Hindlimb muscle (tissue), 1 donor: ENCODE results near the gene RPS6KA1. TPM values are rescaled to one million over a fixed set of nuclear protein-coding genes. Genes with fewer than 3 reads are reported as not detected.

Source experiments
- DNase-seq: peaks from one replicate; pipeline ENCODE4 v3.0.0-alpha.2; 2013
- polyA plus RNA-seq: library from polyadenylated mRNA; unstranded; fragments of 120-200 nt; gene quantifications from one replicate; pipeline ENCODE4 v1.2.1, GENCODE V29; 2013; ENCODE audit not compliant: insufficient read length

The RPS6KA1 gene
- polyA plus RNA-seq, 1 donor, result 7.4 TPM

DNA sequence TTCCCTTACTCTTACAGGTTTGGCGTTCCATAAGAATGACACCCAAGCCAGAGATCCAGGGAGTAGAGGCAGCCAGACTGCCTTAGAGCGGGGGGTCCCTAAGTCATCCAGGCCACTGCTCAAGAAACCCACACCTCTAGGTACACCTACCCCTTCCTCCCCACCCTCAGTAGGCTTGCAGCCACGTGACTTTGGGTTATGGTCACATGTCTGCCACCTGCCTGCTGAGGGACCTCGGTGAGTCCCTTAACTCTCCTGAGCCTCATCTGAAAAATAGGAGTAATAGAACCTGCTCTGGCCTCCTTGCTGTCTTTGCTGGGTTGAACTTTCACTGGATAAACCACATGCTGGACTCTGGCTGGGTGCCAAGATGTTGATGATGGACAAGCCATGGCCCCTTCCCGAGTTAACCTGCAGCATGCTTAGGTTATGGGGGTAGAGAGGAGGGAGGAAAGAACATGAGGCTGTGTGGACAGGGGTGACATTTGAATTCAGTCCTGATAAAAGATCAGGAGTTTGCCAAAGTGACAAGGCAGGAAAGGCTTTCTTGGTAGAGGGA is 4.5 kb downstream of the RPS6KA1 start:
- no peak for DNase-seq

DNA sequence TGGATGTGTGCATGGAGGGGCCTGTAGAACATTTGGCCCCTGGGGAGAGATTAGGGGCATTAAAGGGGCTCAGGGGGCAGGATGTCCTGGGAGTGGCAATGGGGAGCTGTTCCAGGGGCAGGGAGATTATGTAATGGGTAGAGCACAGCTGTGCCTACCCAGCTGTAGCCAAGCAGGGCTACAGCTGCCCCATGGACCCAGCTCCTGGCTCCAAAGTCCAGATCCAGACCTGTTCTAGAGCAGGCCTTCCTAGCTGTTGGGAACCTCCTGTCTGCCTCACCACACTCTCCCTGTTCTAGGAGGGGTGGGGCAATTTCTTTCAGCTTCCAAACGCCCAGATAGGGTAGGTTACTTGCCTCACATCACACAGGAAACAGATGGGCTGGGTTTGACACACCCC is 5.6 kb downstream of the RPS6KA1 start:
- no peak for DNase-seq

GRCh38 chr1:26536081-26536480 is 6.5 kb downstream of the RPS6KA1 start:
- DNase-seq, result no peak

DNA sequence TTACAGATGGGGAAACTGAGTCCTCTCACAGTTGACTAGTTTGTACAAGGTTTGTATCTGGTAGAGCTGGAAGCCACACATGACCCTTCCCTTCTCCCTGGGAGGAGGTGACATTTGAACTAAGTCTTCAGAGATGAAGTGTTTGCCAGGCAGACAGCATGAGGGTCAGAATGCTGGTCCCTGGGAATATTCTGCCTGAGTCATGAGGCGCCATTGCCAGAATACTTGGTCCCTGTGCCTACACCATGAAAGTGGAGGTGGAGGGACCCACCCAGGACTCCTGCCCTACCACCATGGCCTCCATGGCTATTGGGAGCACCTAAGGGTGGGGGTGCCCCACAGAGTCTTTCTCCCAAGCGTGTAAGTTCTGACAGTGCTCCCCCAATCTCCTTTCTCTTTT is 7.0 kb downstream of the RPS6KA1 start:
- no peak for DNase-seq

GRCh38 chr1:26537951-26538352 is 8.4 kb downstream of the RPS6KA1 start:
- no peak for DNase-seq

DNA sequence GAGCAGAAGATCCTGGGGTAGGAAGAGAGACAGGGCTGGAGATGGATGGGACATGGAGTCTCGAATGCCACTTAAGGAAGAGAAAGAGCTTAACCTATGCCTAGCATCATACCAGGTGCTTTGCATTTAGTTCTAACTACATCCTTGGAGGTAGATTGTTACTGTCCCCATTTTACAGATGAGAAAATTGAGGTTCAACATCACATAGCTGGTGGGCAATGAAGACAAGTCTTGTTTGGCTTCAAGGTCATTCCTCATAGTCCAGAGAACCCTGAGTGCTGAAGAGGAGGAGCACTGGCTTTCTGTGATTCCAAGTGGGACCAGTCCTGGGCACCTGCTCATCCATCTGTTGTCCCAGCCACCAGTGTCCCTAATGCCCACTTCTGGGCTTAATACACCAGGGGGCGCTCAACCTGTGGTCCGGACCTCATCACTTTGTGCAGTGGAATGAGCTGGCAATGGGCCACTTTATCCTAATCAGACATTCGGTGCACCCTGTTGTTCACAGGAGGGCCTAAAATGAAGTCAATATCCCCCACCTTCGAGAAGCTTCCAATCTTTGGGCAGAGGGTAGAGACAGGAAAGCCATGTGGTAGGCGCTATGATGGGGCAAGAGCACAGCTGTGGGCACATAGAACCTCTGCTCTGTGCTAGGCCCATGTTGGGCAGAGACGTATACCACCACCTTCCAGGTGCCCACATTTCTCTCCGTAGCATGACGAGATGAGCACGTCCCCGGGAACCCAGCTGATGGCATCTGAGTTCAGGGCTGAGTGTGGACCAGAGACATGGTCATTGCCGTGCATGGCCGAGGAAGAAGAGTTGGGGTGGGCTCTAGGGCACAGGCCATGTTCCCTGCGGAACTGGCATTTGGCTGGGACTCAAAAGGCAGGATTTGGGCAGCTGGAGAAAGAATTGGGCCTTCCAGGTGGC is 9.2 kb downstream of the RPS6KA1 start:
- no peak for DNase-seq

DNA sequence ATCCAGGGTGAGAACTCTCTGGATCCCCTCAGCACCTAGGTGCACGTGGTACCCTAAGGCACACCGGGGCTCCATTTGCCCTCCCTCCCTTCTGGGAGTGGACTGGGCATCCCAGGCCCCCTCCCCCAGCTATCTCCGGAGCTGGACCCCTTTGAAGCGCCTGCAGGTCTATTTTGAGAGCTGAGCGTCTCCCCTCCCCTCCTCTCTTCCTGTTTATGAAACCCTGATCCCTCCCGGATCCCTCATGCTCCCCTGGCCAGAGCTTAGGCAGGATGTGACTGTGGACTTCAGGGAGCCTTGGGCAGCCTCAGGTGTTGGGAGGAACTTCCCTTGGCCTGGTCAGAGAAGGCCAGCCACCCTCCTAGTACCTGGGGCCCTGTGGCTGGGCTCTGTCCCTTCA is 10.2 kb downstream of the RPS6KA1 start:
- no peak for DNase-seq

GRCh38 chr1:26540351-26540750 is 10.8 kb downstream of the RPS6KA1 start:
- no peak for DNase-seq

DNA sequence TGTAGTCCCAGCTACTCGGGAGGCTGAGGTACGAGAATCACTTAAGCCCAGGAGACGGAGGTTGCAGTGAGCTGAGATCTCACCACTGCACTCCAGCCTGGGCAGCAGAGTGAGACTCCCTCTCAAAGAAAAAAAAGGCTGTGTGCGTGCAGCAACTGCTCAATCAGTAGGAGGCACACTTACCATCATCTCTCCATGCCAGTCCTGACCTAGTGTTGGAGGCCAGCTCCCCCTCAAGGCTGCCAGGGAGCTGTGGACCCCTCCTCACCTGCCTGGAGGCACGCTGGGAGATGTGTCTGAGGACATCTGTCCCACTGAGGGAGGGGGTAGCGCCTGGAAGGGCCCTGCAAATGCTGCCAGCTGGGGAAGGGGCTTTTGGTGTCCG is 11.9 kb downstream of the RPS6KA1 start:
- no peak for DNase-seq

GRCh38 chr1:26541816-26542711 is 12.5 kb downstream of the RPS6KA1 start:
- DNase-seq, result peak; percentile 54

DNA sequence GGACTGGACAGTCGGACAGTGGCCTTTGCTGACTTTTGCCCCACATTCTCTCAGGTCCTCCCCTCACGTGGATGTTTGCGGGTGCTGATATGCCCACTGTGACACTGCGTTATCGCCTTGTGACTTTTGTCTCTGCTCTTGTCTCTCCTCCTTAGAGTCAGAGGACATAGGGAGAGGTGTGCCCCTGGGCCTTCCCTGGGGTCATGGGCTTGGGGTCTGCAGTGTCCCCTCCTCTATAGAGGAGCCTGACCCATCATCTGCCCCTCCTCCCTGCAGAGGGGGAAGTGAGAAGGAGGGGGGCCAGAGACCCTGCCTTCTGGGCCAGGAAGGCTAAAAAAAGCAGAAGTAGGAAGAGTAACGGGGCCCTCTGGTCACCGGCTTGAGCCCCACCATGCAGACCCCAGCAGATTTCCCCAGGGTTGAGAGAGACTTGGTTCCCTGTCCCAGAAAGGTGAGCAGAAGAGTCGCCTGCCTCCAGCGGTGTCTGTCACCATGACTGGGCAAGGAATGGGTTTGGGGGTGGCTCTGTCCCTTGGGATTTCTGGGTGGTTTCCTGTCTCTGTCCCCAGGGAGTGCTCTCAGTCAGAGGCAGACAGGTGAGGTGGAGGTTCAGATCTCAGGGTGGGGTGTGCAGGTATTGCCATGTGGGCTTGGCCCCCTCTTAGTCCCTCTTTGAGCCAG is 13.3 kb downstream of the RPS6KA1 start:
- no peak for DNase-seq

DNA sequence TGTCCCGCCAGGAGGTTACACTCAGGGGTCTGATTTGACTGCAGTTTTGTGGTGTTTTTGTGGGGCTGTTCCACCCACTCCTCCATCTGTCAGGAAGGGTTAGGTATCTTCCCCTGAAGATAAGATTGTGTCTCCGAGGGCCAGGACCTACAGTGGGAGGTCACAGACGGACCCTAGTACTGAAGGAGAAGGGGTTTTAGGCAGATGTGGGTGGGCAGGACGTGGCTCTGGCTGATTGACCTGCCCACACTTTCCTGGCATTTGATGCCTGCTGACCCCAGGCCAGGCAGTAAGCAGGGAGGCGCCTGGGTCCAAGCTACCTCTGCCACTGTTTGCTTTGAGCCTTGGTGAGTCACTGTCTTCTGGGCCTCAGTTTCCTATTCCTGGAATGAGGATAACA is 13.9 kb downstream of the RPS6KA1 start:
- DNase-seq, result no peak

- DNase-seq, result no peak
Measured at GRCh38 chr1:26544126-26544525, 14.6 kb downstream of the RPS6KA1 start.

DNA sequence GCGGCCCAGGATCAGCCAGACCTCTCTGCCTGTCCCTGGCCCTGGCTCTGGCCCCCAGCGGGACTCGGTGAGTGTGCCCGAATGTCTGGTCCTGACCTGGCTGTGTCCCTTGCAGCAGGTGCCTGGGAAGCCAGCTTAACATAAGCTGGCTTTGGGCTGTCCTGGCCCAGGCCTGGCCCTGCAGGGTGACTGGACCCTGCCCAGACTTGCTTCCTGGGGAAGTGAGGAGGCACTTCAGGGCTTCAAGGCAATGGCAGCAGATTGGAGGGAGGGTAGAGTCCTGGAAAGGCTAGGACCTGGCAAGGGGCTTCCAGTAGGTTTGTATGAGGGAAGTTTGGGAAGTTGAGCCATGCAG is 16.4 kb downstream of the RPS6KA1 start:
- no peak for DNase-seq

- DNase-seq, result no peak
Measured at GRCh38 chr1:26546375-26546774, 16.8 kb downstream of the RPS6KA1 start.

DNA sequence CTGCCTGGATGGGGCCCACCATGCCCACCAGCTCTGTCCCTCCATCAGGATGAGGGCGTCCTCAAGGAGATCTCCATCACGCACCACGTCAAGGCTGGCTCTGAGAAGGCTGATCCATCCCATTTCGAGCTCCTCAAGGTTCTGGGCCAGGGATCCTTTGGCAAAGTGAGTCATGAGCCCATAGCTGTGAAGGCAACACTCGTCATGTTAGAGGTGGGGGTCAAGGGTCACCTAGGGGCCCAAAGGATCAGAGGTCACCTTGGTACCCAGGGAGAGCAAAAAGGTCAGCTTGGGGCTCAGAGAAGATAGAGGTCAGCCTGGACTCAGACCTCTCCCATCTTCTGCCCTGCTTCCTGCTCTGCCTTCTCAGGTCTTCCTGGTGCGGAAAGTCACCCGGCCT is 17.3 kb downstream of the RPS6KA1 start:
- DNase-seq, result no peak

- DNase-seq, result no peak
Measured at GRCh38 chr1:26548841-26549240, 19.3 kb downstream of the RPS6KA1 start.

GRCh38 chr1:26550946-26551345 is 21.4 kb downstream of the RPS6KA1 start:
- no peak for DNase-seq

DNA sequence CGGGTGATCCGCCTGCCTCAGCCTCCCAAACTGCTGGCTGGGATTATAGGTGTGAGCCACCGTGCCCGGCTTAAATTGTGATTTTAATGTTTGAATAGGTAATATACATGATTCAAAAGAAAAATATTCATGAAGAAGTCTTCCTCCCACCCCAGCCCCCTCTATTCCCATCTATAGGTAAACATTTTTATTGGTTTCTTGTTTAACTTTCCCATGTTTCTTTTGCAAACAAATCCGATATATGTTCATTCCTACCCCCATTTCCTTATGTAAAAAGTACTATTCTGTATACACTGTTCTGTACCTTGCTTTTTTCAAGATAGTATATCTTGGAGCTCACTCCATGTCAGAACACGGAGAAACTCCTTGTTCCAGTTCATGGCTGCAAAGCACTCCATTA is 23.2 kb downstream of the RPS6KA1 start:
- DNase-seq, result no peak

DNA sequence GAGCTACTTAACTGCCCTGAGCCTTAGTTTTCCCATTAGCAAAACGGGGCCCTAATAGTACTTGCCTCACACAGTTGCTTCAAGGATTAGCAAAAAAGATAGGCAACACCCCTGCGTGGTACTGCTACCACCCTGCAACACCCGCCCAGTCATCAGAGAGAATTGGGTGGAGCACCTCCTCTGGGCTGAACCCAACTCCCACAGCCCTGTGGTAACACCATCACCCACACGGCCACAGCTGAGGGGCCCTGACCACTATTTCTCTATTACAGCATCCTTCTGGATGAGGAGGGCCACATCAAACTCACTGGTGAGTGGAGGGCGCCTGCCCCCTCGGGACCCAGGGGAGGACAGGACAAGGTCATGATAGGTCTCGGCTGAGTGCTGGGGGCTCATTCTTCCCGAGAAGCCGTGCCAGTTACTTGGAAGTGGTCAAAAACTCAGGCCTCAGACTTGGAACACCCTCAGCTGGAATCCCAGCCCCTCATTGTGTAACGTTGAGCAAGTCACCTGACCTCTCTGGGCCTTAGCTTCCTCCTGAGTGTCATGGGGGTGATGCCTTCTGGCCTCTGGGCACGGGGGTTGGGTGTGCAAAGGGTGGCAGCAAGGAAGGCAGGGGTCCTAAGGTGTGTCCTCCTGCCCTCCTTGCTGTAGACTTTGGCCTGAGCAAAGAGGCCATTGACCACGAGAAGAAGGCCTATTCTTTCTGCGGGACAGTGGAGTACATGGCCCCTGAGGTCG is 24.6 kb downstream of the RPS6KA1 start:
- no peak for DNase-seq

- DNase-seq, result no peak
Measured at GRCh38 chr1:26554781-26555180, 25.2 kb downstream of the RPS6KA1 start.

GRCh38 chr1:26555550-26555981 is 26.0 kb downstream of the RPS6KA1 start:
- DNase-seq, result no peak
